NB4 (cell line): ENCODE measurements around the gene OR8D4.

ENCODE experiments used
- POLR2A ChIP-seq: IDR thresholded peaks from 2 replicates; pipeline ENCODE4 v1.6.1; 2011; ENCODE audit warnings: mild to moderate bottlenecking; ENCODE audit not compliant: insufficient read length; ENCODE audit errors: extremely low read depth
- TF ChIP-seq, protein P1 (sequence below): IDR thresholded peaks from one replicate; pipeline ENCODE4 v1.5.1; 2012; ENCODE audit warnings: low read depth, low read length

DNA sequence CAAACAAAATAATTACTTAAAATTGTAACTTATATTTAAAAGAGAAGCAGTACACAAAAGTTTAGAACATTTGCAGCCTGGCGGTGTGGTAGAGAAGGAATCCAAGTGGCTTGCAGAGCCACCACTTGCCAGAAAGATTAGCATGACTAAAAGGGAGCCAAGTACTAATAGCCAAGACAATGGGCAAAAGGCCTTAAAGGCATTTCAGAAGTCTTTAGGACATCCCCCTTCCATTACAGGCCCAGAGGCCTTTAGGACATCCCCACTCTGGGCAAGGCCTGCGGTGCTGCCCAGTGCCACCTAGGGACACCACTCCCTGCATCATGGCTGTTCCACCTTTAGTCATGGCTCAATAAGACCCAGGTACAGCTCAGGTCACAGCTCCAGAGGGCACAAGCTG is 48.9 kb upstream of the OR8D4 start:
- TF ChIP-seq POLR2A, result no peak
- TF ChIP-seq, protein P1, sequence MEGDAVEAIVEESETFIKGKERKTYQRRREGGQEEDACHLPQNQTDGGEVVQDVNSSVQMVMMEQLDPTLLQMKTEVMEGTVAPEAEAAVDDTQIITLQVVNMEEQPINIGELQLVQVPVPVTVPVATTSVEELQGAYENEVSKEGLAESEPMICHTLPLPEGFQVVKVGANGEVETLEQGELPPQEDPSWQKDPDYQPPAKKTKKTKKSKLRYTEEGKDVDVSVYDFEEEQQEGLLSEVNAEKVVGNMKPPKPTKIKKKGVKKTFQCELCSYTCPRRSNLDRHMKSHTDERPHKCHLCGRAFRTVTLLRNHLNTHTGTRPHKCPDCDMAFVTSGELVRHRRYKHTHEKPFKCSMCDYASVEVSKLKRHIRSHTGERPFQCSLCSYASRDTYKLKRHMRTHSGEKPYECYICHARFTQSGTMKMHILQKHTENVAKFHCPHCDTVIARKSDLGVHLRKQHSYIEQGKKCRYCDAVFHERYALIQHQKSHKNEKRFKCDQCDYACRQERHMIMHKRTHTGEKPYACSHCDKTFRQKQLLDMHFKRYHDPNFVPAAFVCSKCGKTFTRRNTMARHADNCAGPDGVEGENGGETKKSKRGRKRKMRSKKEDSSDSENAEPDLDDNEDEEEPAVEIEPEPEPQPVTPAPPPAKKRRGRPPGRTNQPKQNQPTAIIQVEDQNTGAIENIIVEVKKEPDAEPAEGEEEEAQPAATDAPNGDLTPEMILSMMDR, result no peak
